Measurements from ENCODE around the gene LGR4. TPM values are rescaled to one million over a fixed set of nuclear protein-coding genes. Genes with fewer than 3 reads are reported as not detected.

The LGR4 gene
- total and polyA plus RNA-seq, 8 donors, result 23.4 to 73.0 (median 54.5) TPM

- H3K4me1 ChIP-seq, result peaks cover 45 to 73% (median 69%) of the 10 kb centered on the region in 3 donors
- no peaks in the 10 kb centered on the region for H3K27me3 ChIP-seq
- no peak for FAIRE-seq
- 86 to 97% methylated on average over 2 of the region's 2 CpGs for WGBS, 2 donors
- intact Hi-C loops (cut with DNase I), result no loop called here
- H3K4me3 ChIP-seq, result no peak overlapping the region
- no peaks in the 10 kb centered on the region for H3K36me3 ChIP-seq
- no peak for DNase-seq
- ATAC-seq, result no peak
- H3K27ac ChIP-seq, result peak overlapping the region in 2 of 4 donors; percentile 42 to 93
- H3K9me3 ChIP-seq, result no peaks in the 10 kb centered on the region
- no peak for TF ChIP-seq CTCF (IDR thresholded peaks at IDR 0.05)
These were observed 14.4 kb downstream of the LGR4 start for GRCh38 chr11:27458182-27458581.

- DNase-seq (no peak), FAIRE-seq (no peak), ATAC-seq (peak in 2 of 4 donors; percentile 11)
- intact Hi-C loops (cut with DNase I), result no loop called here
- no peaks in the 10 kb centered on the region for H3K36me3 ChIP-seq
- no peaks in the 10 kb centered on the region for H3K27me3 ChIP-seq
- peak overlapping the region in 2 of 4 donors; percentile 42 to 93 for H3K27ac ChIP-seq
- peaks cover 49 to 67% (median 61%) of the 10 kb centered on the region in 3 donors for H3K4me1 ChIP-seq
- no peak for TF ChIP-seq CTCF (IDR thresholded peaks at IDR 0.05)
- no peaks in the 10 kb centered on the region for H3K9me3 ChIP-seq
- H3K4me3 ChIP-seq, result no peak overlapping the region
These were observed 15.7 kb downstream of the LGR4 start for GRCh38 chr11:27456795-27457329.

- Histone ChIP-seq H3K27me3 (no peaks in the 10 kb centered on the region), H3K4me1 (peaks cover 54 to 69% (median 61%) of the 10 kb centered on the region in 3 donors), H3K27ac (peak overlapping the region in 2 of 4 donors; percentile 42 to 93), H3K9me3 (no peaks in the 10 kb centered on the region), H3K4me3 (peak overlapping the region in 1 of 4 donors; percentile 0), H3K36me3 (no peaks in the 10 kb centered on the region)
- peak; percentile 60 to 84 (median 76) for ATAC-seq
- no peak for FAIRE-seq
- intact Hi-C loops (cut with DNase I), result no loop called here
- WGBS, 2 donors, result 9 to 10% methylated on average over 2 of the region's 2 CpGs
- TF ChIP-seq CTCF (IDR thresholded peaks at IDR 0.05), result no peak
- no peak for DNase-seq
These were observed 16.3 kb downstream of the LGR4 start for GRCh38 chr11:27456140-27456794.

GRCh38 chr11:27455667-27456066 is 16.9 kb downstream of the LGR4 start:
- no peak overlapping the region for H3K4me3 ChIP-seq
- H3K36me3 ChIP-seq, result no peaks in the 10 kb centered on the region
- no peaks in the 10 kb centered on the region for H3K27me3 ChIP-seq
- intact Hi-C loops (cut with DNase I), result no loop called here
- FAIRE-seq (no peak), DNase-seq (no peak), ATAC-seq (no peak)
- WGBS, 2 donors, result 58 to 70% methylated on average over 4 of the region's 4 CpGs
- no peaks in the 10 kb centered on the region for H3K9me3 ChIP-seq
- no peak for TF ChIP-seq CTCF (IDR thresholded peaks at IDR 0.05)
- H3K4me1 ChIP-seq, result peaks cover 49 to 69% (median 60%) of the 10 kb centered on the region in 3 donors
- peak overlapping the region in 2 of 4 donors; percentile 42 to 93 for H3K27ac ChIP-seq

- Histone ChIP-seq H3K4me3 (no peak overlapping the region), H3K27me3 (no peaks in the 10 kb centered on the region), H3K36me3 (no peaks in the 10 kb centered on the region), H3K27ac (peak overlapping the region in 2 of 4 donors; percentile 14 to 48), H3K9me3 (no peaks in the 10 kb centered on the region), H3K4me1 (peaks cover 39 to 69% (median 61%) of the 10 kb centered on the region in 3 donors)
- intact Hi-C loops (cut with DNase I), result no loop called here
- ATAC-seq (no peak), FAIRE-seq (no peak), DNase-seq (no peak)
- TF ChIP-seq CTCF (IDR thresholded peaks at IDR 0.05), result no peak
- WGBS, 2 donors, result 24 to 36% methylated on average over 1 of the region's 1 CpG
These were observed 18.9 kb downstream of the LGR4 start for GRCh38 chr11:27453701-27454100.

All from pancreas (tissue), 10 donors.